SJCRH30 (cell line): ENCODE measurements around the gene SNAP29. TPM values are rescaled to one million over a fixed set of nuclear protein-coding genes. Genes with fewer than 3 reads are reported as not detected.
"Not testable (repeated sequence)": the region's sequence is repeated elsewhere in the genome, so short reads cannot be mapped to it uniquely, and the experiment has no call there.

Experiments used
- DNase-seq, 2 experiments: peaks; one replicate each; pipeline ENCODE4 v3.0.0-alpha.2; 2015 to 2020
- H3K27ac ChIP-seq: fragments of 250-450 bp; sonication (Bioruptor Pico); 2 replicates; pipeline ENCODE4 v1.5.1; 2020; ENCODE audit warnings: mild to moderate bottlenecking, moderate library complexity
- H3K27me3 ChIP-seq: fragments of 250-450 bp; sonication (Bioruptor Pico); 2 replicates; pipeline ENCODE4 v1.5.1; 2020; ENCODE audit warnings: mild to moderate bottlenecking, moderate library complexity
- H3K36me3 ChIP-seq: fragments of 250-450 bp; sonication (Bioruptor Pico); 2 replicates; pipeline ENCODE4 v1.5.1; 2020; ENCODE audit warnings: mild to moderate bottlenecking, moderate library complexity
- H3K4me1 ChIP-seq: fragments of 250-450 bp; sonication (Bioruptor Pico); 2 replicates; pipeline ENCODE4 v1.5.1; 2020; ENCODE audit warnings: mild to moderate bottlenecking, moderate library complexity
- H3K4me3 ChIP-seq: fragments of 250-450 bp; sonication (Bioruptor Pico); 2 replicates; pipeline ENCODE4 v1.5.1; 2020; ENCODE audit warnings: mild to moderate bottlenecking, moderate library complexity
- H3K9me3 ChIP-seq: fragments of 250-450 bp; sonication (Bioruptor Pico); replicated peaks from 2 replicates; pipeline ENCODE4 v1.5.1; 2020; ENCODE audit warnings: mild to moderate bottlenecking, moderate library complexity
- total RNA-seq: library from RNA; depleted of rRNA; stranded (reverse); fragments of >200 nt; shearing (Covaris generic); gene quantifications from 2 replicates; pipeline ENCODE4 v1.2.3, GENCODE V29; 2014

The SNAP29 gene
- total RNA-seq, 1 experiment from 2014 or later = 17.7 TPM

GRCh38 chr22:20889904-20890540, 31.2 kb downstream of the SNAP29 start:
- H3K36me3 ChIP-seq = peaks cover 4% of the 10 kb centered on the region; the same call in 1 of the 2 replicates
- no peaks in the 10 kb centered on the region for H3K4me1 ChIP-seq
- H3K27me3 ChIP-seq = no peaks in the 10 kb centered on the region
- no peaks in the 10 kb centered on the region for H3K9me3 ChIP-seq
- no peak overlapping the region for H3K27ac ChIP-seq
- DNase-seq = no peak
- H3K4me3 ChIP-seq = no peak overlapping the region

GRCh38 chr22:20890975-20891374, 32.2 kb downstream of the SNAP29 start:
- DNase-seq = no peak
- Histone ChIP-seq H3K4me1 (no peaks in the 10 kb centered on the region), H3K4me3 (no peak overlapping the region), H3K9me3 (no peaks in the 10 kb centered on the region), H3K27ac (no peak overlapping the region), H3K27me3 (no peaks in the 10 kb centered on the region), H3K36me3 (peaks cover 4% of the 10 kb centered on the region; the same call in 1 of the 2 replicates)

- not testable (repeated sequence) for H3K4me3 ChIP-seq, DNase-seq, H3K27ac ChIP-seq, H3K36me3 ChIP-seq, H3K27me3 ChIP-seq, H3K4me1 ChIP-seq, H3K9me3 ChIP-seq
These were observed 38.9 kb downstream of the SNAP29 start for GRCh38 chr22:20897737-20898136.

- Histone ChIP-seq H3K27me3 (no peaks in the 10 kb centered on the region), H3K4me3 (no peak overlapping the region), H3K4me1 (no peaks in the 10 kb centered on the region), H3K27ac (no peak overlapping the region), H3K36me3 (no peaks in the 10 kb centered on the region), H3K9me3 (no peaks in the 10 kb centered on the region)
- DNase-seq = no peak
These were observed 41.1 kb downstream of the SNAP29 start for GRCh38 chr22:20899827-20900423.

GRCh38 chr22:20901093-20902033, 42.6 kb downstream of the SNAP29 start:
- H3K4me3 ChIP-seq, H3K27me3 ChIP-seq, H3K27ac ChIP-seq, H3K9me3 ChIP-seq, H3K4me1 ChIP-seq, H3K36me3 ChIP-seq, DNase-seq: not testable (repeated sequence)

GRCh38 chr22:20903093-20903492, 44.3 kb downstream of the SNAP29 start:
- no peaks in the 10 kb centered on the region for H3K36me3 ChIP-seq

GRCh38 chr22:20904008-20904979, 45.5 kb downstream of the SNAP29 start:
- no peaks in the 10 kb centered on the region for H3K4me1 ChIP-seq
- H3K4me3 ChIP-seq = no peak overlapping the region
- H3K27me3 ChIP-seq = no peaks in the 10 kb centered on the region
- no peak for DNase-seq
- H3K36me3 ChIP-seq = no peaks in the 10 kb centered on the region
- H3K27ac ChIP-seq = no peak overlapping the region
- H3K9me3 ChIP-seq = no peaks in the 10 kb centered on the region

More at GRCh38 chr22:20903093-20903492, 44.3 kb downstream of the SNAP29 start:
- H3K4me1 ChIP-seq = no peaks in the 10 kb centered on the region
- no peak overlapping the region for H3K4me3 ChIP-seq
- H3K9me3 ChIP-seq = no peaks in the 10 kb centered on the region
- DNase-seq = no peak
- no peaks in the 10 kb centered on the region for H3K27me3 ChIP-seq
- H3K27ac ChIP-seq = no peak overlapping the region

- no peak for DNase-seq
- H3K36me3 ChIP-seq = no peaks in the 10 kb centered on the region
- H3K4me1 ChIP-seq = no peaks in the 10 kb centered on the region
- no peaks in the 10 kb centered on the region for H3K9me3 ChIP-seq
- no peaks in the 10 kb centered on the region for H3K27me3 ChIP-seq
- H3K4me3 ChIP-seq = no peak overlapping the region
- H3K27ac ChIP-seq = no peak overlapping the region
These were observed 46.2 kb downstream of the SNAP29 start for GRCh38 chr22:20904980-20905355.

GRCh38 chr22:20905415-20906386, 46.9 kb downstream of the SNAP29 start:
- no peaks in the 10 kb centered on the region for H3K4me1 ChIP-seq
- no peak for DNase-seq

GRCh38 chr22:20906387-20906767, 47.6 kb downstream of the SNAP29 start:
- no peaks in the 10 kb centered on the region for H3K27me3 ChIP-seq
- no peak overlapping the region for H3K4me3 ChIP-seq
- H3K9me3 ChIP-seq = no peaks in the 10 kb centered on the region
- no peak for DNase-seq
- no peaks in the 10 kb centered on the region for H3K4me1 ChIP-seq
- H3K36me3 ChIP-seq = no peaks in the 10 kb centered on the region
- H3K27ac ChIP-seq = no peak overlapping the region

More at GRCh38 chr22:20905415-20906386, 46.9 kb downstream of the SNAP29 start:
- Histone ChIP-seq H3K27me3 (no peaks in the 10 kb centered on the region), H3K4me3 (no peak overlapping the region), H3K27ac (no peak overlapping the region), H3K9me3 (no peaks in the 10 kb centered on the region), H3K36me3 (no peaks in the 10 kb centered on the region)

- not testable (repeated sequence) for DNase-seq, H3K4me1 ChIP-seq, H3K9me3 ChIP-seq, H3K4me3 ChIP-seq, H3K36me3 ChIP-seq, H3K27ac ChIP-seq, H3K27me3 ChIP-seq
These were observed 49.9 kb downstream of the SNAP29 start for GRCh38 chr22:20908717-20909116.

GRCh38 chr22:20909543-20910303, 50.9 kb downstream of the SNAP29 start:
- DNase-seq = no peak
- Histone ChIP-seq H3K27me3 (no peaks in the 10 kb centered on the region), H3K27ac (no peak overlapping the region), H3K9me3 (no peaks in the 10 kb centered on the region), H3K4me1 (no peaks in the 10 kb centered on the region), H3K36me3 (no peaks in the 10 kb centered on the region), H3K4me3 (no peak overlapping the region)

- DNase-seq = no peak
- H3K36me3 ChIP-seq = no peaks in the 10 kb centered on the region
- H3K27me3 ChIP-seq = no peaks in the 10 kb centered on the region
- H3K4me1 ChIP-seq = no peaks in the 10 kb centered on the region
- no peak overlapping the region for H3K27ac ChIP-seq
- no peak overlapping the region for H3K4me3 ChIP-seq
- H3K9me3 ChIP-seq = no peaks in the 10 kb centered on the region
These were observed 53.7 kb downstream of the SNAP29 start for GRCh38 chr22:20912494-20912893.
